K562 (cell line): ENCODE results near the gene DAB2IP.

ENCODE experiments used
- ARNT ChIP-seq, 2 experiments: fragments of 450-650 bp; IDR thresholded peaks; 2 replicates each; pipeline ENCODE4 v1.6.1; 2016; ENCODE audit warnings: mild to moderate bottlenecking in 1 of 2
- CBX3 ChIP-seq, 2 experiments: IDR thresholded peaks; 1 replicate in 1 of 2; 2 replicates in 1 of 2; pipeline ENCODE4 v1.6.1; 2012; ENCODE audit warnings: inconsistent platforms in 2 of 2, low read length in 2 of 2, borderline replicate concordance in 1 of 2, control low read depth in 1 of 2
- CHD4 ChIP-seq: fragments of 200-600 bp; sonication (generic); IDR thresholded peaks from 3 replicates; pipeline ENCODE4 v1.6.1; 2012; ENCODE audit warnings: low read depth, mild to moderate bottlenecking, mixed read lengths, low read length, inconsistent platforms; ENCODE audit not compliant: insufficient read depth, insufficient replicate concordance, poor library complexity, severe bottlenecking
- FOXK2 ChIP-seq, 2 experiments: fragments of 450-650 bp; IDR thresholded peaks in 1 of 2; conservative IDR thresholded peaks in 1 of 2; 2 replicates each; pipeline ENCODE4 v1.6.1; 2016; ENCODE audit warnings: low read depth in 2 of 2, mild to moderate bottlenecking in 1 of 2
- NFYB ChIP-seq: IDR thresholded peaks from 2 replicates; pipeline ENCODE4 v1.6.1; 2011; ENCODE audit warnings: mild to moderate bottlenecking, moderate library complexity; ENCODE audit not compliant: insufficient read length; ENCODE audit errors: extremely low read depth
- TF ChIP-seq, protein P1 (sequence below): IDR thresholded peaks from 2 replicates; pipeline ENCODE4 v1.6.1; 2014; ENCODE audit warnings: antibody characterized with exemption

DNA sequence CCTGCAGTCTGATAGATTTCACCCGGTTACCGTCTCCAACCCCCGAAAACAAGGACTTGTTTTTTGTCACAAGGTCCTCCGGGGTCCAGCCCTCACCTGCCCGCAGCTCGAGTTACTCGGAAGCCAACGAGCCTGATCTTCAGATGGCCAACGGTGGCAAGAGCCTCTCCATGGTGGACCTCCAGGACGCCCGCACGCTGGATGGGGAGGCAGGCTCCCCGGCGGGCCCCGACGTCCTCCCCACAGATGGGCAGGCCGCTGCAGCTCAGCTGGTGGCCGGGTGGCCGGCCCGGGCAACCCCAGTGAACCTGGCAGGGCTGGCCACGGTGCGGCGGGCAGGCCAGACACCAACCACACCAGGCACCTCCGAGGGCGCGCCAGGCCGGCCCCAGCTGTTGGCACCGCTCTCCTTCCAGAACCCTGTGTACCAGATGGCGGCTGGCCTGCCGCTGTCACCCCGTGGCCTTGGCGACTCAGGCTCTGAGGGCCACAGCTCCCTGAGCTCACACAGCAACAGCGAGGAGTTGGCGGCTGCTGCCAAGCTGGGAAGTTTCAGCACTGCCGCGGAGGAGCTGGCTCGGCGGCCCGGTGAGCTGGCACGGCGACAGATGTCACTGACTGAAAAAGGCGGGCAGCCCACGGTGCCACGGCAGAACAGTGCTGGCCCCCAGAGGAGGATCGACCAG, 121.3 kb downstream of the DAB2IP start:
- no peak for TF ChIP-seq NFYB
- no peak for TF ChIP-seq ARNT (IDR thresholded peaks at IDR 0.05)
- TF ChIP-seq CHD4 = no peak
- TF ChIP-seq FOXK2 (conservative IDR thresholded peaks at IDR 0.05 in 1 of 2, IDR thresholded peaks at IDR 0.05 in 1 of 2; ENCODE audit: low read depth in 2 of 2) = no peak
- TF ChIP-seq, protein P1, sequence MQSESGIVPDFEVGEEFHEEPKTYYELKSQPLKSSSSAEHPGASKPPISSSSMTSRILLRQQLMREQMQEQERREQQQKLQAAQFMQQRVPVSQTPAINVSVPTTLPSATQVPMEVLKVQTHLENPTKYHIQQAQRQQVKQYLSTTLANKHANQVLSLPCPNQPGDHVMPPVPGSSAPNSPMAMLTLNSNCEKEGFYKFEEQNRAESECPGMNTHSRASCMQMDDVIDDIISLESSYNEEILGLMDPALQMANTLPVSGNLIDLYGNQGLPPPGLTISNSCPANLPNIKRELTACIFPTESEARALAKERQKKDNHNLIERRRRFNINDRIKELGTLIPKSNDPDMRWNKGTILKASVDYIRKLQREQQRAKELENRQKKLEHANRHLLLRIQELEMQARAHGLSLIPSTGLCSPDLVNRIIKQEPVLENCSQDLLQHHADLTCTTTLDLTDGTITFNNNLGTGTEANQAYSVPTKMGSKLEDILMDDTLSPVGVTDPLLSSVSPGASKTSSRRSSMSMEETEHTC = no peak
- no peak for TF ChIP-seq CBX3 (IDR thresholded peaks at IDR 0.05; ENCODE audit: borderline replicate concordance in 1 of 2, low read length in 2 of 2)
